GM19467 (cell line): ENCODE results near the gene LAPTM5.
"Not testable (repeated sequence)": the region's sequence is repeated elsewhere in the genome, so short reads cannot be mapped to it uniquely, and the experiment has no call there.

Experiments used
- ATAC-seq: cut with Tn5 transposase; IDR thresholded peaks from one replicate; pipeline ENCODE4 v1.9.1; 2021; ENCODE audit warnings: mild to moderate bottlenecking, moderate library complexity; ENCODE audit not compliant: unreplicated experiment

The LAPTM5 gene

GRCh38 chr1:30773722-30774358 lies 16.3 kb upstream of the LAPTM5 start:
- no peak for ATAC-seq

- no peak for ATAC-seq
Measured at GRCh38 chr1:30771005-30771404, 13.4 kb upstream of the LAPTM5 start.

GRCh38 chr1:30770150-30770549 lies 12.6 kb upstream of the LAPTM5 start:
- no peak for ATAC-seq

GRCh38 chr1:30768830-30769718 lies 11.5 kb upstream of the LAPTM5 start:
- ATAC-seq, result no peak

- ATAC-seq, result no peak
Measured at GRCh38 chr1:30768159-30768829, 10.7 kb upstream of the LAPTM5 start.

GRCh38 chr1:30766948-30767347 lies 9.4 kb upstream of the LAPTM5 start:
- not testable (repeated sequence) for ATAC-seq

GRCh38 chr1:30765556-30766434 lies 8.2 kb upstream of the LAPTM5 start:
- ATAC-seq, result no peak

GRCh38 chr1:30764939-30765555 lies 7.5 kb upstream of the LAPTM5 start:
- no peak for ATAC-seq

- ATAC-seq, result no peak
Measured at GRCh38 chr1:30764396-30764795, 6.8 kb upstream of the LAPTM5 start.

- ATAC-seq, result no peak
Measured at GRCh38 chr1:30763651-30764248, 6.2 kb upstream of the LAPTM5 start.

GRCh38 chr1:30762930-30763650 lies 5.5 kb upstream of the LAPTM5 start:
- ATAC-seq, result no peak

GRCh38 chr1:30762152-30762929 lies 4.8 kb upstream of the LAPTM5 start:
- no peak for ATAC-seq

- no peak for ATAC-seq
Measured at GRCh38 chr1:30761381-30762151, 4.0 kb upstream of the LAPTM5 start.

- no peak for ATAC-seq
Measured at GRCh38 chr1:30760596-30761324, 3.2 kb upstream of the LAPTM5 start.

- ATAC-seq, result no peak
Measured at GRCh38 chr1:30759718-30760281, 2.2 kb upstream of the LAPTM5 start.

GRCh38 chr1:30758785-30759380 lies 1.3 kb upstream of the LAPTM5 start:
- no peak for ATAC-seq
